Measurements from ENCODE around the gene RPL31.

- no peak for TF ChIP-seq EP300 (IDR thresholded peaks at IDR 0.05)
- TF ChIP-seq, protein P1, sequence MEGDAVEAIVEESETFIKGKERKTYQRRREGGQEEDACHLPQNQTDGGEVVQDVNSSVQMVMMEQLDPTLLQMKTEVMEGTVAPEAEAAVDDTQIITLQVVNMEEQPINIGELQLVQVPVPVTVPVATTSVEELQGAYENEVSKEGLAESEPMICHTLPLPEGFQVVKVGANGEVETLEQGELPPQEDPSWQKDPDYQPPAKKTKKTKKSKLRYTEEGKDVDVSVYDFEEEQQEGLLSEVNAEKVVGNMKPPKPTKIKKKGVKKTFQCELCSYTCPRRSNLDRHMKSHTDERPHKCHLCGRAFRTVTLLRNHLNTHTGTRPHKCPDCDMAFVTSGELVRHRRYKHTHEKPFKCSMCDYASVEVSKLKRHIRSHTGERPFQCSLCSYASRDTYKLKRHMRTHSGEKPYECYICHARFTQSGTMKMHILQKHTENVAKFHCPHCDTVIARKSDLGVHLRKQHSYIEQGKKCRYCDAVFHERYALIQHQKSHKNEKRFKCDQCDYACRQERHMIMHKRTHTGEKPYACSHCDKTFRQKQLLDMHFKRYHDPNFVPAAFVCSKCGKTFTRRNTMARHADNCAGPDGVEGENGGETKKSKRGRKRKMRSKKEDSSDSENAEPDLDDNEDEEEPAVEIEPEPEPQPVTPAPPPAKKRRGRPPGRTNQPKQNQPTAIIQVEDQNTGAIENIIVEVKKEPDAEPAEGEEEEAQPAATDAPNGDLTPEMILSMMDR (IDR thresholded peaks at IDR 0.05) = no peak
- no peak for TF ChIP-seq POLR2AphosphoS5 (IDR thresholded peaks at IDR 0.05)
These were observed 38.0 kb downstream of the RPL31 start for GRCh38 chr2:101040072-101040471.

Measured in stomach (tissue), 4 donors.